Spleen (tissue), 11 donors: Measurements from ENCODE around the gene KRTAP19-7. TPM values are rescaled to one million over a fixed set of nuclear protein-coding genes. Genes with fewer than 3 reads are reported as not detected.

ENCODE experiments used
- DNase-seq: peaks from one replicate; pipeline ENCODE4 v3.0.0-alpha.2; 2020
- H3K27ac ChIP-seq, 8 donors: fragments of 200-600 bp; sonication (generic) in 7 of 8; 1 replicate in 4 of 8; 2 replicates in 4 of 8; pipeline versions ENCODE4 v1.5.0 to v1.8.0; 2016 to 2021; ENCODE audit warnings: inconsistent platforms in 4 of 8, mild to moderate bottlenecking in 4 of 8, moderate library complexity in 1 of 8
- H3K27me3 ChIP-seq, 7 donors: fragments of 200-600 bp; sonication (generic) in 6 of 7; replicated peaks in 1 of 7; 1 replicate in 4 of 7; 2 replicates in 3 of 7; pipeline versions ENCODE4 v1.5.0 to v1.8.0; 2016 to 2021; ENCODE audit warnings: inconsistent platforms in 3 of 7, mild to moderate bottlenecking in 1 of 7
- H3K36me3 ChIP-seq, 6 donors: fragments of 200-600 bp; sonication (generic) in 5 of 6; 1 replicate in 4 of 6; 2 replicates in 2 of 6; pipeline versions ENCODE4 v1.5.0 to v1.8.0; 2016 to 2021; ENCODE audit warnings: inconsistent platforms in 2 of 6
- H3K4me1 ChIP-seq, 6 donors: fragments of 200-600 bp; sonication (generic) in 5 of 6; 1 replicate in 3 of 6; 2 replicates in 3 of 6; pipeline versions ENCODE4 v1.5.0 to v1.8.0; 2016 to 2021; ENCODE audit warnings: inconsistent platforms in 3 of 6
- H3K4me3 ChIP-seq, 8 donors: fragments of 200-600 bp; sonication (generic) in 7 of 8; 1 replicate in 4 of 8; 2 replicates in 4 of 8; pipeline versions ENCODE4 v1.5.0 to v1.8.0; 2016 to 2021; ENCODE audit warnings: inconsistent platforms in 4 of 8, mild to moderate bottlenecking in 4 of 8, moderate library complexity in 2 of 8
- H3K9me3 ChIP-seq, 8 donors: fragments of 200-600 bp; sonication (generic) in 7 of 8; 1 replicate in 4 of 8; 2 replicates in 4 of 8; pipeline versions ENCODE4 v1.5.0 to v1.8.0; 2016 to 2021; ENCODE audit warnings: inconsistent platforms in 4 of 8
- POLR2A ChIP-seq, 3 donors: fragments of 450-650 bp; IDR thresholded peaks; one replicate each; pipeline ENCODE4 v1.5.1; 2017; ENCODE audit warnings: antibody characterized with exemption in 3 of 3, mild to moderate bottlenecking in 1 of 3
- POLR2AphosphoS5 ChIP-seq, 3 donors: sonication (generic); formaldehyde crosslinking; IDR thresholded peaks; one replicate each; pipeline ENCODE4 v1.5.1; 2017; ENCODE audit warnings: antibody characterized with exemption in 3 of 3
- WGBS, 5 donors: extraction: QIAGEN DNeasy Blood & Tissue Kit in 3 of 5; methylation state at CpG; one replicate each; pipeline versions ENCODE4 v1.1.5 to v1.1.7; 2013 to 2018; 5-methylcytosine and 5-hydroxymethylcytosine counted together
- intact Hi-C: fragments of 100-400 bp; cut with DNase I; formaldehyde crosslinking; loops from one replicate; pipeline ENCODE4 v1.15.0; 2023; ENCODE audit warnings: low total_unique reads
- polyA plus RNA-seq, 3 donors: library from polyadenylated mRNA; stranded (reverse); fragments of 200-250 nt; gene quantifications; one replicate each; pipeline ENCODE4 v1.2.1, GENCODE V29; 2013
- total RNA-seq, 7 donors: library from RNA; depleted of rRNA in 3 of 7; stranded (reverse); fragments of >200 nt in 3 of 7; fragmentation: NEBNext Ultra II Directional in 4 of 7; extraction: Animal tissue kit (Norgen Biotek cat#: 25700) in 4 of 7; gene quantifications; one replicate each; pipeline versions ENCODE4 v1.1.0 to v1.2.1, GENCODE V29; 2016 to 2021
- TF ChIP-seq, protein P1 (sequence below), 11 experiments: fragments of 200-600 bp in 7 of 11; fragments of 450-650 bp in 4 of 11; sonication (generic) in 4 of 11; IDR thresholded peaks in 8 of 11; conservative IDR thresholded peaks in 3 of 11; 1 replicate in 7 of 11; 2 replicates in 4 of 11; pipeline versions ENCODE4 v1.4.0 to v1.8.0; 2016 to 2021; ENCODE audit warnings: antibody characterized with exemption in 11 of 11, inconsistent platforms in 4 of 11, mild to moderate bottlenecking in 1 of 11
- donor health status: healthy with polysubstance abuse.
- donor health status: DM: no; HTN: no; CAD: no; lungs with moderate emphysema.
- donor health status: DM: no; HTN: no; CAD: no.
- donor health status: Bipolar disorder and iron deficiency.
- donor health status: healthy.
- donor health status: DM: no; HTN: no; CAD: no.
- donor health status: DM: yes; HTN: yes; CAD: no.

KRTAP19-7 gene
- total and polyA plus RNA-seq, 10 donors, result not detected

DNA sequence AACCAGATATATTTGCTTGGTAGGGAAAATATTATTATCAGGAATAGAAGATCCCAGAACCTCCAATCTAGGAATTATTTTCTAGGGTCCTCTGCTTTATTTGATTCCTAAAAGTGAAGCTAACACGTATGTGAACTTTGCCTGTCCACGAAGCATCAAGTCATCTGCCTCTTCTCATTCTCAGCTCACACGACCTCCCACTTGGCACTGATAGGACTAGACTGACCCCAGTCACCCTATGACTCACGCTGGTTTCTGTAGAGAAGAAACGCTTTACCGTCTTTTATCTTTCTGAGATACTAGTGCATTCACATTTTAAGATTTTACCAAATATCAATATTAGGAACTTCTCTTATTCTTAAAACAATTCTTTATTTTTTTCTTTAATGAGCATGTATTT, 2.0 kb upstream of the KRTAP19-7 start:
- TF ChIP-seq, protein P1, sequence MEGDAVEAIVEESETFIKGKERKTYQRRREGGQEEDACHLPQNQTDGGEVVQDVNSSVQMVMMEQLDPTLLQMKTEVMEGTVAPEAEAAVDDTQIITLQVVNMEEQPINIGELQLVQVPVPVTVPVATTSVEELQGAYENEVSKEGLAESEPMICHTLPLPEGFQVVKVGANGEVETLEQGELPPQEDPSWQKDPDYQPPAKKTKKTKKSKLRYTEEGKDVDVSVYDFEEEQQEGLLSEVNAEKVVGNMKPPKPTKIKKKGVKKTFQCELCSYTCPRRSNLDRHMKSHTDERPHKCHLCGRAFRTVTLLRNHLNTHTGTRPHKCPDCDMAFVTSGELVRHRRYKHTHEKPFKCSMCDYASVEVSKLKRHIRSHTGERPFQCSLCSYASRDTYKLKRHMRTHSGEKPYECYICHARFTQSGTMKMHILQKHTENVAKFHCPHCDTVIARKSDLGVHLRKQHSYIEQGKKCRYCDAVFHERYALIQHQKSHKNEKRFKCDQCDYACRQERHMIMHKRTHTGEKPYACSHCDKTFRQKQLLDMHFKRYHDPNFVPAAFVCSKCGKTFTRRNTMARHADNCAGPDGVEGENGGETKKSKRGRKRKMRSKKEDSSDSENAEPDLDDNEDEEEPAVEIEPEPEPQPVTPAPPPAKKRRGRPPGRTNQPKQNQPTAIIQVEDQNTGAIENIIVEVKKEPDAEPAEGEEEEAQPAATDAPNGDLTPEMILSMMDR (IDR thresholded peaks at IDR 0.05 in 8 of 11, conservative IDR thresholded peaks at IDR 0.05 in 3 of 11), result no peak
- no peak for TF ChIP-seq POLR2A (IDR thresholded peaks at IDR 0.05)
- no peak for TF ChIP-seq POLR2AphosphoS5 (IDR thresholded peaks at IDR 0.05)
- Histone ChIP-seq H3K36me3 (no peaks in the 10 kb centered on the region), H3K9me3 (no peaks in the 10 kb centered on the region), H3K27me3 (no peaks in the 10 kb centered on the region), H3K27ac (no peak overlapping the region), H3K4me3 (no peak overlapping the region), H3K4me1 (no peaks in the 10 kb centered on the region)
- DNase-seq, result no peak
- 56 to 88% (median 73%) methylated on average over 6 of the region's 6 CpGs for WGBS, 5 donors
- intact Hi-C loops, result no loop called here

DNA sequence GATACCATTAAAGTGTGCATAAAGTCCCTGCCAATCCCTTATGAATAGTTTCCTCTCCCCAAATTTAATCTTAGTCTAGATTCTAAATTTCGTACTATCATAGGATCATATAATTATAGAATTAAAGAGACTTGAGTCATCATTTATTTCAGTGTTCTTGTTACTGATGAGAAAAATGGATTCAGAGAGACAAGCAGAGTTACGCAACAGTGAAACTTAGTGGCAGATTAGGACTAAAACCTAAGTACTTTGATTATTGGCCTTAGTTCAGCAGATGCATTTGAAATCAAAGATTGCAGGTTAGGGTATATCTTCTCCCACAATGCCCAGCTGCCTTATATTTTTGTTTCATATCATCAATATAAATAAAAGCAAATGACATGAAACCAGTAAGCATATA, 843 bp upstream of the KRTAP19-7 start:
- 78 to 90% (median 83%) methylated on average over 2 of the region's 2 CpGs for WGBS, 5 donors
- DNase-seq, result no peak
- no peak for TF ChIP-seq POLR2AphosphoS5 (IDR thresholded peaks at IDR 0.05)
- no peak for TF ChIP-seq POLR2A (IDR thresholded peaks at IDR 0.05)
- TF ChIP-seq, protein P1 (IDR thresholded peaks at IDR 0.05 in 8 of 11, conservative IDR thresholded peaks at IDR 0.05 in 3 of 11), result no peak

DNA sequence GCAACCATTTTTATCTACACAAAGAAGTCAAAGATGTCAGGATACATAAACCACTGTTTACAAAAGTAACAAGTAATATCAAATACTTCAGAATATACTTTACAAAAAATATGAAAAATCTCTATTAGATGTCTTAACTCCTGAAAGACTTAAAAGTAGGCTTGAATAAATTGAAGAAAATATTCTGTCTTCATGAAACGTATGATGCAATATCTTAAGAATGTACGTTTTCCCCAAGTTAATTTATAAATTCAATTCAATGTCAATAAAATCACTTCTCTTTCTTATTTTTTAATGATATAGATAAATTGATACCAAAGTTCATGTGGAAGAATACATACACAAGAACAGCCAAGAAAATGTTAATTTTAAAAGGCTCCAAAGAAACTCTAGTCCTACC, 6.0 kb downstream of the KRTAP19-7 start:
- no peaks in the 10 kb centered on the region for H3K36me3 ChIP-seq
- WGBS, 5 donors, result 62 to 91% (median 82%) methylated on average over 2 of the region's 2 CpGs
- TF ChIP-seq POLR2A (IDR thresholded peaks at IDR 0.05), result no peak
- TF ChIP-seq POLR2AphosphoS5 (IDR thresholded peaks at IDR 0.05), result no peak
- H3K9me3 ChIP-seq, result peaks cover 0 to 14% (median 7%) of the 10 kb centered on the region in 8 donors
- DNase-seq, result no peak
- no peaks in the 10 kb centered on the region for H3K4me1 ChIP-seq
- intact Hi-C loops, result no loop called here
- no peak overlapping the region for H3K4me3 ChIP-seq
- no peak overlapping the region for H3K27ac ChIP-seq
- H3K27me3 ChIP-seq, result no peaks in the 10 kb centered on the region

More for the DNA sequence above, 843 bp upstream of the KRTAP19-7 start:
- intact Hi-C loops, result no loop called here
- Histone ChIP-seq H3K9me3 (no peaks in the 10 kb centered on the region), H3K27ac (no peak overlapping the region), H3K4me3 (no peak overlapping the region), H3K4me1 (no peaks in the 10 kb centered on the region), H3K27me3 (no peaks in the 10 kb centered on the region), H3K36me3 (no peaks in the 10 kb centered on the region)

DNA sequence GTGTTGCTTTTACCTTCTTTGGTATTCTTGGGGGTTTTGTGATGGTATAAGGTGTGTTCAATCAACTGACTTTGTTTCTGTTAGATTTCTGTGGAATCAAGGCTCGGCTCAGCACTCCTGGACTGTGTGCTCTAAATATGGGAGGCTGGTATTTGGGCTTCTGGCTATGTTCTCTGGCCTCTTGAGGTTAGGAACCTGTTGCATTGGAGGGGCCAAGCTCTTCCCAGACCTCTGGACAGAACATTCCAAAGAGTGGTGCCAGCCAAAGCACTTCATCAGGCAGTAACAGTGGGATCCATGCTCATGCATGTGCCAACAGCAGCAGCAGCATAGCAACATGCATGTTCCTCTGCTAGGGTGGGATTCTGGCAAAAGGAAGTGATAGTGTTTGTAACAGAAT, 8.3 kb downstream of the KRTAP19-7 start:
- Histone ChIP-seq H3K27me3 (no peaks in the 10 kb centered on the region), H3K9me3 (peaks cover 0 to 14% (median 7%) of the 10 kb centered on the region in 8 donors), H3K4me1 (no peaks in the 10 kb centered on the region), H3K36me3 (no peaks in the 10 kb centered on the region), H3K4me3 (no peak overlapping the region), H3K27ac (no peak overlapping the region)
- TF ChIP-seq POLR2A (IDR thresholded peaks at IDR 0.05) (no peak), POLR2AphosphoS5 (IDR thresholded peaks at IDR 0.05) (no peak)
- TF ChIP-seq, protein P1 (IDR thresholded peaks at IDR 0.05 in 8 of 11, conservative IDR thresholded peaks at IDR 0.05 in 3 of 11), result no peak
- intact Hi-C loops, result no loop called here
- WGBS, 5 donors, result 43 to 68% (median 63%) methylated on average over 1 of the region's 1 CpG
- no peak for DNase-seq

DNA sequence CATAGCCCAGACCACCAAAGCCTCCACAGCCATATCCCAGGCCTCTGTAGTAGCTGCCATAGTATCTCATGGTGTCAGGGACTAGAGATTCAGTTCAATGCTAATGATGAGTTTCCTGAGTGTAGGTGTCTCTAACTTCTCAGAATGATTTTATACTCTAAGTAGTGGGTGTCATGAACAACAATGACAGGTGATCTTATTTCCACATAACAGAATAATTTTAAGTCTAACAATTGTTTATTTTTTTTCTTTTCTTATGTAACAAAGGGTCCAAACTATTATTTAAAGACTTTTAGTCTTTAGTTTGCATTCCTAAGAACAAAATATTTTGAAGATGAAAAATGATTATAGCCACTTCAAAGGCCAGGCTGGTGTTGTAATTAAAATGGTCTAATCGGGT, 19.4 kb downstream of the KRTAP19-7 start, which contains the start of gene KRTAP19-6:
Gene KRTAP19-6, minus strand, starts transcription at position 101 of the 400 bp plus-strand sequence. Its CDS starts 31 bp downstream, at position 70.
- Histone ChIP-seq H3K36me3 (no peaks in the 10 kb centered on the region), H3K27me3 (no peaks in the 10 kb centered on the region), H3K4me3 (no peak within 1 kb of the TSS), H3K4me1 (no peaks in the 10 kb centered on the region), H3K27ac (no peak within 1 kb of the TSS), H3K9me3 (peaks cover 0 to 6% (median 0%) of the 10 kb centered on the region in 8 donors)
- 73 to 84% (median 81%) methylated on average over 1 of the region's 1 CpG for WGBS, 5 donors
- TF ChIP-seq POLR2AphosphoS5 (IDR thresholded peaks at IDR 0.05) (no peak), POLR2A (IDR thresholded peaks at IDR 0.05) (no peak)
- TF ChIP-seq, protein P1 (IDR thresholded peaks at IDR 0.05 in 8 of 11, conservative IDR thresholded peaks at IDR 0.05 in 3 of 11), result no peak
- no peak for DNase-seq
- intact Hi-C loops, result no loop called here
